A549 (cell line): ENCODE measurements around the gene GNAS. TPM values are rescaled to one million over a fixed set of nuclear protein-coding genes. Genes with fewer than 3 reads are reported as not detected.

Experiments
- ATAC-seq, 2 experiments: fragments of 200-7000 bp in 1 of 2; fragments of >200 bp in 1 of 2; cut with Nextera tagmentation in 1 of 2; cut with Tn5 transposase in 1 of 2; 3 replicates each; pipeline versions ENCODE4 v1.8.0 to v1.9.1; 2018 to 2020; ENCODE audit warnings: mild to moderate bottlenecking in 1 of 2, moderate library complexity in 1 of 2
- CTCF ChIA-PET: fragments of 300-600 bp; sonication (Branson Sonifier 250); formaldehyde crosslinking; extraction: SDS; loops from one replicate; lab custom pipeline; 2021; ENCODE audit warnings: antibody characterized with exemption, inconsistent platforms; lab: Yijun Ruan, JAX
- POLR2A ChIA-PET: fragments of 350-600 bp; formaldehyde crosslinking; extraction: SDS; loops from one replicate; lab custom pipeline; 2021; ENCODE audit warnings: antibody characterized with exemption, inconsistent platforms; lab: Yijun Ruan, JAX
- DNase-seq, 2 experiments: peaks; one replicate each; pipeline versions ENCODE4 v3.0.0 to v3.0.0-alpha.2; 2011 to 2016; ENCODE audit warnings: low read depth in 1 of 2, low spot score in 1 of 2
- FAIRE-seq: peaks from 2 replicates; lab custom pipeline; 2011; peaks lifted over from hg19 to GRCh38; lab: Jason Lieb, UNC
- H3K27ac ChIP-seq, 2 experiments: fragments of >200 bp; sonication (Bioruptor Twin); formaldehyde crosslinking; 3 replicates each; pipeline ENCODE4 v1.5.1; 2016 to 2017
- H3K4me1 ChIP-seq: fragments of >200 bp; sonication (Bioruptor Twin); formaldehyde crosslinking; 3 replicates; pipeline ENCODE4 v1.6.1; 2016
- H3K4me2 ChIP-seq: fragments of >200 bp; sonication (Bioruptor Twin); formaldehyde crosslinking; 3 replicates; pipeline ENCODE4 v1.6.1; 2016
- H3K4me3 ChIP-seq: fragments of >200 bp; sonication (Bioruptor Twin); formaldehyde crosslinking; 3 replicates; pipeline ENCODE4 v1.5.1; 2016
- H3K9me3 ChIP-seq: fragments of >200 bp; sonication (Bioruptor Twin); formaldehyde crosslinking; 3 replicates; pipeline ENCODE4 v1.6.1; 2016
- CBX2 ChIP-seq: fragments of 200-600 bp; sonication (generic); IDR thresholded peaks from 2 replicates; pipeline ENCODE4 v1.6.1; 2016; ENCODE audit warnings: low read depth, mild to moderate bottlenecking, borderline replicate concordance
- CHD2 ChIP-seq: fragments of 150-350 bp; IDR thresholded peaks from 2 replicates; pipeline ENCODE4 v1.6.1; 2014; ENCODE audit warnings: low read length; ENCODE audit not compliant: partially characterized antibody
- CTCF ChIP-seq: fragments of >200 bp; sonication (Bioruptor Twin); formaldehyde crosslinking; IDR thresholded peaks from 3 replicates; pipeline ENCODE4 v1.5.1; 2016
- EHMT2 ChIP-seq: fragments of 200-600 bp; sonication (generic); IDR thresholded peaks from 2 replicates; pipeline ENCODE4 v1.6.1; 2016; ENCODE audit warnings: antibody characterized with exemption, low read depth, mild to moderate bottlenecking, moderate library complexity
- FOSB ChIP-seq: fragments of 250-450 bp; sonication (Bioruptor Pico); IDR thresholded peaks from 2 replicates; pipeline ENCODE4 v1.5.0; 2020; ENCODE audit warnings: mild to moderate bottlenecking, moderate library complexity
- GATA3 ChIP-seq: IDR thresholded peaks from 2 replicates; pipeline ENCODE4 v1.6.1; 2012; ENCODE audit warnings: borderline replicate concordance
- HOXB5 ChIP-seq: fragments of 250-450 bp; sonication (Bioruptor Pico); IDR thresholded peaks from 2 replicates; pipeline ENCODE4 v1.5.0; 2020; ENCODE audit warnings: mild to moderate bottlenecking, moderate library complexity
- KDM1A ChIP-seq: fragments of 200-600 bp; sonication (generic); IDR thresholded peaks from 2 replicates; pipeline ENCODE4 v1.6.1; 2016; ENCODE audit warnings: low read depth, mild to moderate bottlenecking
- MAFK ChIP-seq: fragments of 450-650 bp; IDR thresholded peaks from 2 replicates; pipeline ENCODE4 v1.6.1; 2014; ENCODE audit not compliant: partially characterized antibody
- MAZ ChIP-seq: fragments of 150-350 bp; IDR thresholded peaks from 2 replicates; pipeline ENCODE4 v1.6.1; 2014; ENCODE audit warnings: antibody characterized with exemption, low read depth, low read length, borderline replicate concordance
- MYC ChIP-seq: IDR thresholded peaks from 2 replicates; pipeline ENCODE4 v1.6.1; 2012; ENCODE audit warnings: mild to moderate bottlenecking, inconsistent platforms, low read length, improper control_type of control experiment, borderline replicate concordance
- POLR2A ChIP-seq: IDR thresholded peaks from 2 replicates; pipeline ENCODE4 v1.6.1; 2012; ENCODE audit warnings: mild to moderate bottlenecking, low read length
- POLR2AphosphoS2 ChIP-seq: conservative IDR thresholded peaks from 2 replicates; pipeline ENCODE4 v1.6.1; 2012; ENCODE audit warnings: low read length, improper control_type of control experiment, inconsistent platforms
- RAD21 ChIP-seq, 2 experiments: fragments of >200 bp in 1 of 2; sonication (Bioruptor Twin) in 1 of 2; formaldehyde crosslinking in 1 of 2; IDR thresholded peaks in 1 of 2; conservative IDR thresholded peaks in 1 of 2; 2 replicates in 1 of 2; 3 replicates in 1 of 2; pipeline ENCODE4 v1.6.1; 2012 to 2018; ENCODE audit warnings: inconsistent platforms in 1 of 2
- REST ChIP-seq: fragments of 200-600 bp; sonication (generic); IDR thresholded peaks from 2 replicates; pipeline ENCODE4 v1.6.1; 2016; ENCODE audit warnings: antibody characterized with exemption, mild to moderate bottlenecking, moderate library complexity
- SMC3 ChIP-seq: fragments of >200 bp; sonication (Bioruptor Twin); formaldehyde crosslinking; IDR thresholded peaks from 3 replicates; pipeline ENCODE4 v1.6.1; 2018; ENCODE audit warnings: inconsistent platforms
- USF2 ChIP-seq: fragments of 450-650 bp; IDR thresholded peaks from 2 replicates; pipeline ENCODE4 v1.6.1; 2014; ENCODE audit warnings: antibody characterized with exemption
- ZNF302 ChIP-seq: fragments of 250-450 bp; sonication (Bioruptor Pico); IDR thresholded peaks from 2 replicates; pipeline ENCODE4 v1.9.0; 2021; ENCODE audit warnings: inconsistent platforms, mild to moderate bottlenecking, moderate library complexity
- WGBS: methylation state at CpG from one replicate; pipeline ENCODE4 v1.1.6; 2017; ENCODE audit errors: missing lambda C conversion rate; 5-methylcytosine and 5-hydroxymethylcytosine counted together
- polyA plus RNA-seq, 4 experiments: library from polyadenylated mRNA; depleted of rRNA in 3 of 4; stranded (reverse); fragments of >200 nt; fragmentation: RNase III in 1 of 4; extraction: RNeasy Plus Mini Kit Qiagen cat#74134 plus additional on column Dnase treatment in 1 of 4; gene quantifications; 2 replicates in 3 of 4; 3 replicates in 1 of 4; pipeline ENCODE4 v1.2.3, GENCODE V29; 2011 to 2017

GNAS gene
- polyA plus RNA-seq, 2 of the 4 experiments (the other 2 are of a cell fraction): 534 to 600 TPM

GRCh38 chr20:58926802-58927489 lies 74.4 kb downstream of the GNAS start:
- DNase-seq: no peak
- ChIA-PET POLR2A (no interaction called here), CTCF (no interaction called here)
- TF ChIP-seq GATA3 (no peak), RAD21 (conservative IDR thresholded peaks at IDR 0.05 in 1 of 2, IDR thresholded peaks at IDR 0.05 in 1 of 2) (no peak), MAZ (no peak), POLR2AphosphoS2 (no peak), CHD2 (no peak), CBX2 (no peak), MYC (no peak)
- TF ChIP-seq, all 56 proteins: peak for 0
- Histone ChIP-seq H3K4me3 (no peak overlapping the region), H3K9me3 (no peaks in the 10 kb centered on the region), H3K27ac (no peak overlapping the region), H3K4me2 (no peak overlapping the region), H3K4me1 (no peaks in the 10 kb centered on the region)
- ATAC-seq (no peak), FAIRE-seq (no peak)
- WGBS: 83% methylated on average over 10 of the region's 10 CpGs

- POLR2A ChIA-PET: no interaction called here
- DNase-seq (no peak), FAIRE-seq (no peak), ATAC-seq (no peak)
- Histone ChIP-seq H3K4me1 (no peaks in the 10 kb centered on the region), H3K9me3 (no peaks in the 10 kb centered on the region), H3K4me2 (no peak overlapping the region), H3K27ac (no peak overlapping the region), H3K4me3 (no peak overlapping the region)
- WGBS: 68% methylated on average over 7 of the region's 7 CpGs
- CTCF ChIA-PET: no interaction called here
- TF ChIP-seq EHMT2 (no peak), HOXB5 (CRISPR knock-in tag) (no peak), ZNF302 (CRISPR knock-in tag) (no peak), USF2 (no peak), REST (no peak), SMC3 (no peak), GATA3 (no peak), MAFK (no peak), RAD21 (conservative IDR thresholded peaks at IDR 0.05 in 1 of 2, IDR thresholded peaks at IDR 0.05 in 1 of 2) (no peak), MAZ (no peak), CBX2 (no peak), CTCF (no peak), POLR2A (no peak), KDM1A (no peak), FOSB (CRISPR knock-in tag) (no peak)
Measured at GRCh38 chr20:58927490-58928061, 75.1 kb downstream of the GNAS start.
